CD4-positive, alpha-beta T cell treated with Interleukin-17A for 1 hour (primary cell): Measurements from ENCODE around the gene U2AF2.

Source experiments
- DNase-seq: peaks from one replicate; pipeline ENCODE4 v3.0.0-alpha.2; 2020

U2AF2 gene

DNA sequence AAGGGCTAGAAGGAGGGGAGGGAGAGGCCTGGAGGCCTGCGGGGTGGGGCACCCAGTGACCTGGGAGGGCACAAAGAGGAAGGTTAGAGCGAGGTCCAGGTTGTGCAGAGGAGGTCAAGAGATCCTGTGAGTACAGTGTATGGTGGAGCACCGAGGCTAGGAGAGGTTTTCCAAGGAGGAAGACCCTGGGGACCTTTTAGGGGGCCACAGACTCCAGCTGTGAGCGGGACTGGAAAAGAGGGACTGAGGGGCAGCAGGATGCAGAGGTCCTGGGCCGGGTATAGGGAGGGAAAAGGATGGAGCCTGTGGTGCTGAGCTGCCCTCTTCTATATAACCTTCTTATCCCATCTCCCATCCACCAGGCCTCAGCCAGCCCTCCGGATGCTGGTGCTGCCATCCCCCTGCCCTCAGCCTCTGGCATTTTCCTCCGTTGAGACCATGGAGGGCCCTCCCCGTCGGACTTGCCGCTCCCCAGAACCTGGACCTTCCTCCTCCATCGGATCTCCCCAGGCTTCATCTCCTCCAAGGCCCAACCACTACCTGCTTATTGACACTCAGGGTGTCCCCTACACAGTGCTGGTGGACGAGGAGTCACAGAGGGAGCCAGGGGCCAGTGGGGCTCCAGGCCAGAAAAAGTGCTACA is 10.5 kb upstream of the U2AF2 start:
- DNase-seq = no peak

DNA sequence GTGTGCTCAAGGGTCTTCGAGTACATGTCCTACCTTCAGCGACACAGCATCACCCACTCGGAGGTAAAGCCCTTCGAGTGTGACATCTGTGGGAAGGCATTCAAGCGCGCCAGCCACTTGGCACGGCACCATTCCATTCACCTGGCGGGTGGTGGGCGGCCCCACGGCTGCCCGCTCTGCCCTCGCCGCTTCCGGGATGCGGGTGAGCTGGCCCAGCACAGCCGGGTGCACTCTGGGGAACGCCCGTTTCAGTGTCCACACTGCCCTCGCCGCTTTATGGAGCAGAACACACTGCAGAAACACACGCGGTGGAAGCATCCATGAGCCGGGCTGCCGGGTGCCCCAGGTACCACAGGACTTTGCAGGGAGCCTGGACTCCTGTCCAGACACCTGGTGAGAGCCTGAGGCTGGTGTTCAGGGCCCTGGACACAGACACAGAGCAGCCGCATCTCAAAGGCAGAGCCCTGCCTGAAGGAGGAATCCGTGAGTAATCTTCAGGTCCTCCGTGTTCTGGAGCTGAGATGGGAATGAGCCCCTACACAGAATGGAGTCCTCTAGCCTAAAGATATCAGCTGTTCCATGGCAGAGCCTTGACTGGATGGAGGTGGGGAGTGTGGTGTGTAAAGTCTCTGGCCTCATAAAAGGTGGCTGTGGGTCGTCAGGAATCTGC is 9.9 kb upstream of the U2AF2 start:
- no peak for DNase-seq

DNA sequence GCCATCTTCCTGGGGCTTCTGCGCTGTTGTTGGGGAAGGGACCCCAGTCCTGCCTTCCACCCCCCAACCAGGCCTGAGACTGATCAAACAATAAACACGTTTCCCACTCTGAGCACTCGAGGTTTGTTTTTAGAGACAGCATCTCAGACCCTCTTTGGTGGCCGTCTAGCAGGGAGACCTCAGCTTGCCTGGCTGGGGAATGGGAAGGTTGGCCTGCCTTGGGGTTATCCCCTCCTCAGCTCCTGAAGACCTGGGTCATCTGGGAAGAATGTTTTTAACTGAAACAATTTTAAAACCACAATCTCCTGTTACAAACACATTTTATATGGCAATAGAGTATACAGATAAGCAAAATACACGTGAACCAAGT is 9.3 kb upstream of the U2AF2 start:
- DNase-seq = no peak

DNA sequence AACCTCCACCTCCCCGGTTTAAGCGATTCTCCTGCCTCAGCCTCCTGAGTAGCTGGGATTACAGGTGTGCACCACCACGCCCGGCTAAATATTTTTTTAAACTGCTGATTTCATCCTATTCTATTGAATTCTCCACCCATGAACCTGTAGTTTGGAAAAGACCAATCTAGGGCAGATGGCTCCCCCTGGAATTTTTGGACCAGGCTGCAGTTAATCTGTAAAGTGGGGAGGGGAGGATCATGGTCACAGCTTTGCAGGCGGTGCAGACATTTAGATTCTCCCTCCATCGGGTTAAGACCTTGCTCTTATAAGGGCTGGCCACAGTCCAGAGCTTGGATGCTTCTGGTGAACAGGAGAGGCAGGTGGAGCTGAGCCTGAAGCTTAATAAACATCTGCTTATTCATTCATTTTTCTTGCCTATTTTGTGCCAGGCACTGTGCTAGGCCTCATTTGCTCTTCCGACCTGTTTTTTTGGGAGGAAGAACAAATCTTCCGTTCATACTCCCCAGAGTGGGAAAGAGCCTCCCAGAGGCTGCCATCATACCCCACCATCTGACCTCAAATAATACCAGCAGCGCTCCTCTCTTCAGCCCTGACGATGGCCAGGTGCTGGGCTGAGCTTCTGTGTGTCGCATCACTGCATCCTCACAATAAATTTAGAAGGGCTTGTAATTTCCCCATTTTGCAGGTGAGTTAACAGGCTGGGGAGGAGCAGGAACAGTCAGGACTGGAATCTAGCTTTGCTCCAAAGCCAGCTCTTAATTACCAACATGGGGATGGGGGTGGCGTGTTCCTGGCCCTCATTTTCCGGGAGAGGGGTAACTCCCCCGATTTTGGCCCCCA is 7.7 kb upstream of the U2AF2 start:
- DNase-seq = no peak

DNA sequence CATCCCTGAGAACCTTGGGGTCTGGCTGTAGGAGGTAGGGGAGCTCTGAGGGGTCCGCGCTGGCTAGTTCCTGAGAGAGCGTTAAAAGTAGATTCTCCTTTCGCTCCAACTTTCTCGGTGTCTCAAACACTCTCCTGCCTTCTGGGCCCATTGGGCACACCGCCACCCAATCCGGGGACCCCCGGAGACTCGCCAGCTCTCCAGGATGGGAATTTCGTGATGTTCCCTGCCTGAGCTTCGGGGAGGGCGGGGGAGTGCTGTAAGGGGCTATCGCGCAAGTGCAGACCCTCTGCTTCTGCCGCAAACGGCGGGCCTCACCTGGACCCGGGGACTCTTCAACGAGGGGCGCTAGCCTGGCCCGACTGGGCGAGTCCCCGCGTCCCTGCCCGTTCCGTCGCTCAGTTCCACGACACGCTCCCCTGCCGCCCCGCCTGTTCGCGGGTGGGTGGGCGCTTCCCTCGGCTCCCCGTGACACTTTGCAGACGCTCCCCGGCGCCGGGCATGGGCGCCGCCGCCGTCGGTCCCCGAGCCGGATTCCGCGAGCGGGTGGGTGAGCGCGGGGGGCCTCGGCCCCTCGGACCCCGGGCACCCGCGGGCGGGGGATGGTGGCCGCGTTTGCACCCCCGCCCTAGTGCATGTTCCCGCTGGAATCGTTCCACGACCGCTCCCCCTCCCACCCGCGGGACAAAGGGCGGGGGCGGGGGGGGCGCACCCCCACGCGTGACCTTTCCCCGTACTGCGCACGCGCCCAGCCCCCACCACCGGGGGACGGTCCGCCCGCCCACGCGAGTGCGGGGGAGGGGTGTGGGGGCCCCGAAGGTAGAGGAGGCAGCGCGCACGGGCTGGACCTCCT is 6.9 kb upstream of the U2AF2 start, which contains the start of gene CCDC106:
Gene CCDC106, plus strand, starts transcription at position 481 of the 853 bp plus-strand sequence. CDS start 835 bp downstream, outside the sequence.
- peak; percentile 43 for DNase-seq

DNA sequence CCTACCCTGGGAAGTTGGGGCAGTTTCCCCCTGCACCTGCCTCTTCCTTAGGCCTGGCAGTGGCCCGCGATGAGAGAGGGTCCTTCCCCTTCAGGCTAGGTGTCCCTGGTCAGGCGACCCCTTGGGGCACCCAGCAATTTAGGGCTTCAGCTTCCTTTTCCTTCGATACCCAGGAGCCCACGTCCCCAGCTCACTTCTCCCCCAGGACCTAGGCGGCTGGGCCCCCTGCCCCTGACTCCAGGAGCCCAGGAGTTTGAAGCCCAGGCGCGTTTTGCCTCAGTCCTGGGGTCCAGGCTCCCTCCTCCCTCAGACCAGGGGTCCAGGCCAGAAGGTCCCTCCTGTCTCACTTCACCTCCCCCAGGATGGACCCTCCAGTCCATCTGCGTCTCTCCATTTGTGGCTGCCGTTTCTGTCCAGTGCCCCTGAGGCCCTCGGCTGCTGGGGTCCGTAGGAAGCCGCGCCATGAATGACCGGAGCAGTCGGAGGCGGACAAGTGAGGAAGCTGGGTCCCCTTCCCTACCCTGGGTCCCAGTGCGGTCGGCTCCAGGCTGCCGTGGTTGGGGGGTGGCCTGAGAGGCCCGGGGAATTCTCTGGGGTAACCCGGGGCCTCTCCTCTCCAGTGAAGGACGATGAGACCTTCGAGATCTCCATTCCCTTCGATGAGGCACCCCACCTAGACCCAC is 6.1 kb upstream of the U2AF2 start:
- no peak for DNase-seq

DNA sequence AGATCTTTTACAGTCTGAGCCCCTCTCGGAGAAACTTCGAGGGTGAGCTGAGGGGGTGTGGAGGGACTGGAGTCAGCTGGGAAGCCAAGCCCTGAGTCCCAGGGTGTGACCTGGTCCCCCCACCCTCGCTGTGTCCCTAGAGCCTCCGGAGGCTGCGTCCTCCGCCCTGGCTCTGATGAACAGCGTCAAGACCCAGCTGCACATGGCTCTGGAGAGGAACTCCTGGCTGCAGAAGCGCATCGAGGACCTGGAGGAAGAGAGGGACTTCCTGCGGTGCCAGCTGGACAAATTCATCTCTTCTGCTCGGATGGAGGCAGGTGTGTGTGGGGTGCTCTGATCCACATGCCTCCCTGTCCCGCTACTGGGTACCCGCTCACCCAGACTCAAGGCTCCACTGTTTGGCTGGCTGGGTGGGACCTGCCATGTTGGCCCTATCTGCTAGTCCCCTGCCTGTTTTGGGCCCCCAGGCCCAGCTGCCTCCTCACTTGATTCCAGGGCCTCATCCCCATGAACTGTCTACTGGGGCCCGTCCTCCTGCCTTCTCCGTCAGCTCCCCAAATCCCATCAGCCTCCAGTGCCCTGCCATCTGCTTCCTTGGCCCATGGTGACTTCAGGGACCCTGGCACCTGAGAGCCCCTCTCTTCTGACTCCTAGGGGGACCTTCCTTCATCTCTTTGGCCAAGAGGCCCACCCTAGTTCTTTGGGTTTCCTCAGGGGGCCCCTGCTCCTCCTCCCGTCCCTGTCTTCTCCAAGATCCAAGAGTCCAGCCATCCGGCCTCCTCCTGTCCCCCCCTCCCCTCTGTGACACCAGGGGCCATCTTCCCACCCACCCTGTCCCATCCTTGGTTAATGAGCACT is 5.3 kb upstream of the U2AF2 start:
- no peak for DNase-seq

DNA sequence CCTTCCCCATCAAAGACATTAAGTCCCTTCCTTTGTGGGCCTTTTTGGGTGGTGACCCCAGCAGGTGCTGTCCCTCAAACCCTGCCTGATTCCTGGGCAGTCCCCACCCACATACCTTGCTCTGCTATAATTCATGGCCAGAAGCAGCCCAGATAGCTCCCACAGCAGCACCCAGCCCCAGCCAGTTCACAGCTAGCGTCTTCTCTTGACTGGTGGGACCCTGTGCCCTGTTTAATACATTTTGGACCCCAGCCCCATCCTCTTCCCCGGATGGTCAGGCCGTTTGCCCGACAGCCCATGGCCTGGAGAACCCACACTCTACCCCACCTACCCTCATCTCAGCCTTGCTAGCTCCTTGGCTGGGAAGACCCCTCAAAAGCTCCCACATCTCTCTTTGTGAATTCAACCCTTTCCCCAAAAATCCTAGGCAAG is 4.7 kb upstream of the U2AF2 start:
- no peak for DNase-seq

DNA sequence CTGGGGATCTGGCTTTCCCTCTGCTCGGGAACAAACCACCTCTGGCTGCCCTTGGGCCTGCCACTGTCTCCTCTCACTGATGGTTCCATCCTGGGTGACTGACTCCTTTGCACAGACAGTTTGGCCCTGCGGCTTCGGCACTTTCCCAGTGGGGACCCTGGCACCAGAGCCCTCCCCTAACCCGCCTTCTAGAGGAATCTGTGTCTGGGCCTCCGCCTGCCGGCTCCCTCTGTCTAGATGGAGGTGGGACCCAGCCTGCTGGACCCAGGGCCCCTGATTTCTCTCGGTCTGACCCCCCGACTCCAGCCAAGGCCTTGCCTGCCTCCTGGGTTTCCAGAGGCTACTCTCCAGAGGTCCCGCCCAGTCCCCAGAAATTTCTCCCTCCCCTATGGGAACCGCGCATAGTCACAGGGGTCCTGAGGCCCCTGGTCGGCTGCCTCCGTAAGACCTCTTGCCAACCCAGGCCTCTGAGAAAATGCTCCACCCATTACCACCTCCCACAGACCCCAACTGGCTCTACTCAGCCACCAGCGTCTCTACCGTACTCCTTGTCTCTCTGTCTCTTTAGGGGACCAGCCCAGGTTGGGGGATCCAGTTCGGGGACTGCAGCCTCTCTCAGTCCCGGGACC is 4.1 kb upstream of the U2AF2 start:
- no peak for DNase-seq

DNA sequence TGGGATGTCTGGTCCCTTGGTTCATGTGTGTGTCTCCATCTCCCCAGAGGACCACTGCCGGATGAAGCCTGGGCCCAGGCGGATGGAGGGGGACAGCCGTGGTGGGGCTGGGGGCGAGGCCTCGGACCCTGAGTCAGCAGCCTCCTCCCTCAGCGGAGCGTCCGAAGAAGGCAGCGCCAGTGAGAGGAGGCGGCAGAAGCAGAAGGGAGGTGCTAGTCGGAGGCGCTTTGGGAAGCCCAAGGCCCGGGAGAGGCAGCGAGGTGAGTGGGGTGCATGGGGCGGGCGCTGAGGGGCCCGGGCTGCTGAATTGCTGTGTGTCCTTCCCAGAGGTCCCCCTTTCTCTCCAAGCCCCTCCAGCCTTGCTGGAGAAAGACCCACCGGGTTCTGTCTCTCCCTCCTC is 3.6 kb upstream of the U2AF2 start:
- no peak for DNase-seq

DNA sequence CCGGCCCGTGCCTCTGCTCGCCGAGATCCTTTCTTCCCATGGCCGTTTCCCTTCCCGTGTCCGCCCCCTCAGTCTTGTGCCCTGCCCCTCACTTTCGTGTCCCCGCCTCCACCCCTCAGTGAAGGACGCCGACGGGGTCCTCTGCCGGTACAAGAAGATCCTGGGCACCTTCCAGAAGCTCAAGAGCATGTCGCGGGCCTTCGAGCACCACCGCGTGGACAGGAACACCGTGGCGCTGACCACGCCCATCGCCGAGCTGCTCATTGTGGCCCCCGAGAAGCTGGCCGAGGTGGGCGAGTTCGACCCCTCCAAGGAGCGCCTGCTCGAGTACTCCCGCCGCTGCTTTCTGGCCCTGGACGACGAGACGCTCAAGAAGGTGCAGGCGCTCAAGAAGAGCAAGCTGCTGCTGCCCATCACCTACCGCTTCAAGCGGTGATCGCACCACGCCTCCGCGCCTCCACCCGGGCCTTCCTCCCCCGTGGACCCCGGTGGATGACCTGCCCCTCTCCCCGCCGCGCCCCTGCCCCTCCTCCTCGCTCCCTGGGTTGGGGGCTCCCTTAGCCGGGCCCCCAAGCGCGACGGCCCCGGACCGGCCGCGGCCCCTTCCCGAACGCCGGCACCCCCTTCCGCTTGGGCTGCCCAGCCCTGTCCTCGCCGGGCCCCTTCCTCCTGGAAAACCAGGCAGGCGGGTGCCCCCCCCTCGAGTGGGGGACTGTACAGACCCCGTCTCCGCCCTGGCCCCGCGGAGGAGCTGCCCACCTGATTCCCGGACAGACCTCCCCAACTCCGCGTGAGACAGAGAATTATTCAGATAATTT is 2.3 kb upstream of the U2AF2 start:
- DNase-seq = no peak

DNA sequence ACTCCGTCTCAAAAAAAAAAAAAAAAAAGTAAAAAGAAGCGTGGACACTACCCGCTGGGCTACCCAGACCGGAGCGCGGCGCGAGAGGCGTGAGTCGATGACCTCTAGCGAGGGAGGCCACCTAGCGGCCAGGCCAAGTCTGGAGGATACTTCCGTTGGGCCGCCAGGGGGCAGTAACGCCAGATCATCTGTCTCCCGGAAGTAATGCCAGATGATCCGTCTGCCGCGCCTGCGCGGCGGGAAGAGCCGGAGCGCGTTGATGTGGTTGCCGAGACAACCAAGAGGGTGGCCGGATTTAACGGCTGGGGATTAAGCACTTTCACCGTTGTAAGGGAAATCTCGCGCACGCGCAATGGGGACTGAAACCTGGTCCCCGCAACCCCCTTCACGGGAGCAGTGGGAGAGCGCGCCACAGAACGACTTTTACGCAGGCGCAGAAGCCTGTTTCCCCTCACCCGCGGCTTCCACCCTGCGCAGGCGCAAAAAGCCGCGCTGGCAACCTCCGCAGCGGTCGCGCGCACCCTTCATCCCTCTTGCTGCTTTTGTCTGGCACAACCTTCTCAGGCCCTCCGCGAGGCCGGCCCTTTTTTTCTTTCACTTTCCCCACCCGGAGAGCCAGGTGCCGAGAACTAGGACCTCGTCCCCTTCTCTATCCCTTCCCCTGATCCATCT is 1.0 kb upstream of the U2AF2 start:
- peak; percentile 99 for DNase-seq

DNA sequence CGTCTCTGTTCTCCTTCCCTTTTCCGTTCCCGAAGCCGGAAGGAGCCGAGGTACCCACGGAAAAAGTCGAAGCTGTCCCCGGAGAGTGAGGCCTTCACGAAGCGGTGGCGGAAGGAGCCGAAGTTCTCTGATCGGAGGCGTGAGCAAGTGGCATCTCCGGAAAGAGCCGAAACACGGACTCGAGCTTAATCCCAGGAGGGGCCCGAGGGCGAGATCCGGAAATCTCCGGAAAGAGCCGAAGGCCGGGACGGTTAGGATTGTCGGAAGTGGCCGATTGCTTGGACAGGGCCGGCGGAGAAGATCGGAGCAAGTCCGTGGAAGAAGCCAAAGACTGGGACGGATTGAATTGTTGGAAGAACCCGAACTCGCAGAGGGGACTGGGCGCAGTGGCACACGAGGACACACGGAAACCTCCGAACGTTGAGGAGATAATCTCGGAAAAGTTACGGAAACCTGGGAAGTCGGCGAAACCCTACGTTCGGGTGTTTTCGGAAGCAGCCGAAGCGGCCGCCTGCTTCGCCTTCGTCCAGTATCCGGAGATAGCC is 440 bp upstream of the U2AF2 start:
- DNase-seq = peak; percentile 99

DNA sequence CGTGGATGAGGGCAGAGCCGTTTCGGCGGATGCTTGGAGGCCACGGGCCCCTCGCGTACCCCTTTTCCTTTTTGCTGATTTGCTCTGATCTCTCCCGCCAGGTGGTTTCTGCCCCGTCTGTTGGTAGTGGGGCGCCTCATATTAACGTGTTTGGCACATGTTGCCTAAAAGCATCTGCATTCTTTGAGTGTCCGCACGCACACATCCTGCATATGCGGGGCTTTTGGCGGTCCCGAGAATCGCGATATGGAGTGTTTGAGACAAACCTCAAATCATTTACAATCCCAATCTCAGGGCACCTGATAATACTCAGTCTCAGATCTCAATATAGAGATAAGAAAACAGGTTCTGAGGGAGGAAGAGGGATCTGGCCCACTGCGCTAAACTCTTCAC is 809 bp downstream of the U2AF2 start:
- DNase-seq = no peak

DNA sequence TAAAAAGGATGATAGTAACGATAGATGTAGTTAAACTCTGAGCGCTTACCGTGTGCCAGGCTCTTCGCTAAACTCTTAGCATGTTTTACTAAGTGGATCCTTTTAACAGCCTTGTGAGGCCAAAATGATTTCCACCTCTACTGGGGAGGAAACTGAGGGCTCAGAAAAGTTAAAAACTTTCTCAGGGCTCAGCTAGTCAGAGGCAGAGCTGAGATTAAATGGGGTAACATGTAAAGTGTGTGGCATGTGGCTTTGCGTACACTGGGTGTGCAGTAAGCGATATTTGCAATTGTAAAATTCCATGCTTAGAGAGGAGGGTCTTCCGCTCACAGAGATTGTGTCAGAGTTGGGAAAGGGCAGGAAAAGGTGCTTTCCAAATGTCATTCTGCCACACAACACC is 1.7 kb downstream of the U2AF2 start:
- DNase-seq = no peak

DNA sequence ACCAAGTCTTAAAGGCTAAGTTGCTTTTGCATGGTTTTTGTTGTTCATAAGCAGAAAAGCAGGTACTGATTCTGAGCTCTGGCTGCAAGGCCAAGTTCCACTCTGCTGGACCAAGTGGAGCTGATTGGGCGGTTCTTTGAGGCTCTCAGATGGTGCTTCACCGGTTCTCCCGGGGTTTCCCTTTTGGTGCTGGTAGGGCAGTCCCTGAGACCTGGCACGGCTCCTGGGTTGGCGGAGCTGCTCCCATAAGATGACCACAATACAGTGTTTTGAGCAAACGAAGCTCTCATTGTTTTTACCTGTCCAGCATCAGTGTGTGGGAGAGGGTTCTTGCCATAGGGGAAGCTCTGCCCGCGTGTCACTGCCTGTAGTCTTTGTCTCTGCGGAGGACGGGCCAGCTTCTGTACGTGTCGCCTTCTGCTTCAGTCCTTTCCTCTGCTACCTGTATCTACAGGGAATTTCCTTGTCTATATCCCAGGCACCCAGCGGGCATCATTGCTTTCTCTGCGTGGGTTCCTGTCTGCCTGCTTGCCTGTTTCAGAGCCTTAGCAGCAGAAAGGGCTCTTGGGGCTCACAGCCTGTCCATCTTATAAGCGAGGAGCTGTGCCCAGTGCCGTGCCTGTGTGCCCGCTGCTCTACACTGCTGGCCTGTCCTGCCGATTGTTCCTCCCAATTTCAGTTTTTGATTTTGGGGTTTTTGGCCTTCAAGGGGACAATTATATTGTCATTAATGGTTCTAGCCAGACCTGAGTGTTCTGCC is 2.3 kb downstream of the U2AF2 start:
- DNase-seq = no peak

DNA sequence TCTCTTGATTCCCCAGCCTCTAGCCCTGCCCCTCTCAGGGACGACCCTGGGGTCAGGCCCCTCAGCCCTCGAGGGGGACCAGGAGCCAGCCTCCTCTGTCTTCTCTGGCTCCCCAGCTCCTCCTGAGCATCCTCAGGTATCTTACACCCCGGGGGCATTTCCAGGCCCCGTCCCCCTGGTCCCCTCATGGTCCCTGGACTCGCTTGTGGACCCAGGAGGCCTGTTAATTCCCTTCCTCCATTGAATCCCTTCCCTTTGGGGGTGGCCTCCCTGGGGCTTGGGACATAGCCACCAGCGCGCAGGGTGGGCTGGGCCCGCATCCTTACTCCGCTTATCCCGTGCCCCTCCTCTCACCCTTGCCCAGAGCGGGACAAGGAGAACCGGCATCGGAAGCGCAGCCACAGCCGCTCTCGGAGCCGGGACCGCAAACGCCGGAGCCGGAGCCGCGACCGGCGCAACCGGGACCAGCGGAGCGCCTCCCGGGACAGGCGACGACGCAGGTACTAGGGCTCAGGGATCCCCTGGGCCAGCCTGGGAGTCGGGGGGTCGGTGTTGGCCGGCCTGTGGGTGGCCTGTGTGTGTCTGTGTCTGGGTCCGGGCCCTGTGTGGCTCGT is 4.1 kb downstream of the U2AF2 start:
- no peak for DNase-seq

DNA sequence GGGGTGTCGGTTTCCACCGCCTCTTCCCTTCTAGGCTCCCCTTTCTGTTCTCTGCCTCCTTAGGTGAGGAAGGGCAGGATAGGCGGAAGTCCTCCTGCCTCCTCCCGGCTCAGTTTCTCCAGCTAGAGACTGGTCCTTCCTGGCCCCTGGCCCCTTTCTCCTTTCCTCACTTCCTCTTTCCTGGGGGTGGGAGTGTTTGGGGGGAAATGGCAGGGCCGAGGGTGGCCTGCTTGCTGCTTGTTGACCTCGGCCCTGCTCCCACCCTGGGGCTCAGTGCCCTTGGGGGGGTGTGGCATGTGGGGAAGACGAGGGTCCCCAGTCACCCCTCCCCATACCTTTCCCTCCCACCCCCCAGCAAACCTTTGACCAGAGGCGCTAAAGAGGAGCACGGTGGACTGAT is 5.0 kb downstream of the U2AF2 start:
- DNase-seq = no peak
